Hepatocyte (in vitro differentiated cells): ENCODE data around the gene LRRC39. TPM values are rescaled to one million over a fixed set of nuclear protein-coding genes. Genes with fewer than 3 reads are reported as not detected.
"Not testable (repeated sequence)": the region's sequence is repeated elsewhere in the genome, so short reads cannot be mapped to it uniquely, and the experiment has no call there.

Source experiments
- DNase-seq: peaks from one replicate; pipeline ENCODE4 v3.0.0-alpha.2; 2016; ENCODE audit warnings: low spot score
- H2AFZ ChIP-seq: fragments of 200-600 bp; sonication (generic); 2 replicates; pipeline ENCODE4 v1.6.0; 2016; ENCODE audit warnings: antibody characterized with exemption, mild to moderate bottlenecking
- H3K27ac ChIP-seq: fragments of 200-600 bp; sonication (generic); 2 replicates; pipeline ENCODE4 v1.5.1; 2016; ENCODE audit warnings: mild to moderate bottlenecking
- H3K27me3 ChIP-seq: fragments of 200-600 bp; sonication (generic); 2 replicates; pipeline ENCODE4 v1.6.1; 2016
- H3K36me3 ChIP-seq: fragments of 200-600 bp; sonication (generic); replicated peaks from 2 replicates; pipeline ENCODE4 v1.5.1; 2016; ENCODE audit warnings: low read depth; ENCODE audit not compliant: insufficient read depth
- H3K4me1 ChIP-seq: fragments of 200-600 bp; sonication (generic); 2 replicates; pipeline ENCODE4 v1.5.1; 2016; ENCODE audit warnings: mild to moderate bottlenecking, moderate library complexity; ENCODE audit not compliant: insufficient read depth
- H3K4me2 ChIP-seq: fragments of 200-600 bp; sonication (generic); 2 replicates; pipeline ENCODE4 v1.6.0; 2016
- H3K4me3 ChIP-seq: fragments of 200-600 bp; sonication (generic); 2 replicates; pipeline ENCODE4 v1.5.1; 2016; ENCODE audit warnings: mild to moderate bottlenecking
- H3K79me2 ChIP-seq: fragments of 200-600 bp; sonication (generic); 2 replicates; pipeline ENCODE4 v1.6.0; 2017; ENCODE audit warnings: mild to moderate bottlenecking
- H3K9me2 ChIP-seq: fragments of 200-600 bp; sonication (generic); replicated peaks from 2 replicates; pipeline ENCODE4 v1.6.0; 2017; ENCODE audit warnings: mild to moderate bottlenecking; ENCODE audit not compliant: insufficient read depth
- H3K9me3 ChIP-seq: fragments of 200-600 bp; sonication (generic); 2 replicates; pipeline ENCODE4 v1.5.1; 2016; ENCODE audit warnings: low read depth, mild to moderate bottlenecking
- H4K20me1 ChIP-seq: fragments of 200-600 bp; sonication (generic); 2 replicates; pipeline ENCODE4 v1.6.0; 2016; ENCODE audit warnings: mild to moderate bottlenecking; ENCODE audit not compliant: insufficient read depth, poor library complexity, severe bottlenecking
- EZH2 ChIP-seq: fragments of 200-600 bp; sonication (generic); IDR thresholded peaks from 2 replicates; pipeline ENCODE4 v1.6.1; 2016; ENCODE audit warnings: antibody characterized with exemption, mild to moderate bottlenecking, borderline replicate concordance
- EZH2phosphoT487 ChIP-seq: fragments of 200-600 bp; sonication (generic); IDR thresholded peaks from one replicate; pipeline ENCODE4 v1.6.1; 2018; ENCODE audit warnings: antibody characterized with exemption, mild to moderate bottlenecking, low read depth, moderate library complexity; ENCODE audit not compliant: unreplicated experiment, severe bottlenecking
- WGBS: methylation state at CpG from one replicate; pipeline ENCODE4 v1.1.6; 2016; ENCODE audit warnings: low lambda C conversion rate; ENCODE audit errors: missing lambda C conversion rate; 5-methylcytosine and 5-hydroxymethylcytosine counted together
- polyA plus RNA-seq: library from polyadenylated mRNA; unstranded; fragments of >200 nt; fragmentation: Nextera tagmentation; extraction: Ambion mirVana; gene quantifications from 2 replicates; pipeline ENCODE4 v1.2.1, GENCODE V29; 2016
- total RNA-seq: library from RNA; depleted of rRNA; stranded (reverse); fragments of >200 nt; gene quantifications from 2 replicates; pipeline ENCODE4 v1.2.3, GENCODE V29; 2014
- TF ChIP-seq, protein P1 (sequence below): fragments of 200-600 bp; sonication (generic); IDR thresholded peaks from 2 replicates; pipeline ENCODE4 v1.5.1; 2016; ENCODE audit warnings: antibody characterized with exemption, mild to moderate bottlenecking; ENCODE audit not compliant: poor library complexity

The LRRC39 gene
- total and polyA plus RNA-seq, 2 experiments from 2014 or later = 1.1 to 1.2 TPM

DNA sequence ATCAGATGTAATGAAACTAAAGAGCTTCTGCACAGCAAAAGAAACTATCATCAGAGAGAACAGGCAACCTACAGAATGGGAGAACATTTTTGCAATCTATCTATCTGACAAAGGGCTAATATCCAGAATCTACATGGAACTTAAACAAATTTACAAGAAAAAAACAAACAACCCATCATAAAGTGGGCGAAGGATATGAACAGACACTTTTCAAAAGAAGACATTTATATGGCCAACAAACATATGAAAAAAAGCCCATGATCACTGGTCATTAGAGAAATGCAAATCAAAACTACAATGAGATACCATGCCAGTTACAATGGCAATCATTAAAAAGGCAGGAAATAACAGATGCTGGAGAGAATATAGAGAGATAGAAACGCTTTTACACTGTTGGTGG lies 27.0 kb upstream of the LRRC39 start:
- not testable (repeated sequence) for H3K79me2 ChIP-seq, H4K20me1 ChIP-seq, H3K4me3 ChIP-seq, H3K4me1 ChIP-seq, H2AFZ ChIP-seq, DNase-seq, H3K27ac ChIP-seq, H3K9me2 ChIP-seq, H3K4me2 ChIP-seq, H3K9me3 ChIP-seq, H3K27me3 ChIP-seq
- H3K36me3 ChIP-seq = peaks cover 11% of the 10 kb centered on the region
- WGBS = 96% methylated on average over 2 of the region's 2 CpGs

DNA sequence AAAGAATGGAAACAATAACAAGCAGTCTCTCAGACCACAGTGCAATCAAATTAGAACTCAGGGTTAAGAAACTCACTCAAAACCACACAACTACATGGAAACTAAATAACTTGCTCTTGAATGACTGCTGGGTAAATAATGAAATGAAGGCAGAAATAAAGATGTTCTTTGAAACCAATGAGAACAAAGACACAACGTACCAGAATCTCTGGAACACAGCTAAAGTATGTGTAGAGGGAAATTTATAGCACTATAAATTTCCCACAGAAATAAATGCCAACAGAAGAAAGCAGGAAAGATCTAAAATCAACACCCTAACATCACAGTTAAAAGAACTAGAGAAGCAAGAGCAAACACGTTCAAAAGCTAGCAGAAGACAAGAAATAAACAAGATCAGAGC lies 24.6 kb upstream of the LRRC39 start:
- DNase-seq, H3K27me3 ChIP-seq, H3K9me2 ChIP-seq, H3K9me3 ChIP-seq, H3K4me1 ChIP-seq, H3K4me2 ChIP-seq, H3K27ac ChIP-seq, H4K20me1 ChIP-seq, H2AFZ ChIP-seq, H3K4me3 ChIP-seq, H3K79me2 ChIP-seq: not testable (repeated sequence)
- peaks cover 11% of the 10 kb centered on the region for H3K36me3 ChIP-seq
- WGBS = 73% methylated on average over 2 of the region's 2 CpGs

DNA sequence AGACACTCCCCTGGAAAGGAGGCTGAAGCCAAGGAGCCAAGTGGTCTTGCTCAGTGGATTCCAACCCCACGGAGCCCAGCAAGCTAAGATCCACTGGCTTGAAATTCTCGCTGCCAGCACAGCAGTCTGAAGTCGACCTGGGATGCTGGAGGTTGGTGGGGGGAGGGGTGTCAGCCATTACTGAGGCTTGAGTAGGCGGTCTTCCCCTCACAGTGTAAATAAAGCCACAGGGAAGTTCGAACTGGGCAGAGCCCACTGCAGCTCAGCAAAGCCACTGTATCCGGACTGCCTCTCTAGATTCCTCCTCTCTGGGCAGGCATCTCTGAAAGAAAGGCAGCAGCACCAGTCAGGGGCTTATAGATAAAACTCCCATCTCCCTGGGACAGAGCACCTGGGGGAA lies 22.0 kb upstream of the LRRC39 start:
- not testable (repeated sequence) for H3K79me2 ChIP-seq, H3K9me3 ChIP-seq, H3K36me3 ChIP-seq, H3K4me1 ChIP-seq, H3K4me3 ChIP-seq, H3K27ac ChIP-seq, H3K9me2 ChIP-seq, H3K27me3 ChIP-seq, H3K4me2 ChIP-seq, H2AFZ ChIP-seq, DNase-seq, H4K20me1 ChIP-seq
- 60% methylated on average over 6 of the region's 6 CpGs for WGBS

DNA sequence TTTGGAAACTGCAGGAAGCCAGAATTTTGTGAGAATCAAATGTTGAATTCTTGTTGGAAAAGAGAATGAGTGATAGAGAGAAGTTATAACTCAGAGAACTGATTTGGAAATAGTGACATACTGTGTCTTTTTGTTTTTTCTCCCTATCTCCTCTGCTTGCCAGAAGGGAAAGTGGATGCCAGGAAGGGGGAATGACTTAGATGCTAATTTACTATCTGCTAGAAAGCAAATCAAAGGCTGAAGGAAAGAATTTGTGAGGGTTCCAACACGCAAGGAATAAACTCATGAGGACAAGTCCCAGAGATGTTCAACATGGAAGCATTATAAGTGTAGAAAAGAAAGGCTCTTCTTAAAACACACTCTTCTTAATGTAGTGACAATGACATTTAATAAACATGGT lies 20.5 kb upstream of the LRRC39 start:
- H3K27me3 ChIP-seq = no peaks in the 10 kb centered on the region

DNA sequence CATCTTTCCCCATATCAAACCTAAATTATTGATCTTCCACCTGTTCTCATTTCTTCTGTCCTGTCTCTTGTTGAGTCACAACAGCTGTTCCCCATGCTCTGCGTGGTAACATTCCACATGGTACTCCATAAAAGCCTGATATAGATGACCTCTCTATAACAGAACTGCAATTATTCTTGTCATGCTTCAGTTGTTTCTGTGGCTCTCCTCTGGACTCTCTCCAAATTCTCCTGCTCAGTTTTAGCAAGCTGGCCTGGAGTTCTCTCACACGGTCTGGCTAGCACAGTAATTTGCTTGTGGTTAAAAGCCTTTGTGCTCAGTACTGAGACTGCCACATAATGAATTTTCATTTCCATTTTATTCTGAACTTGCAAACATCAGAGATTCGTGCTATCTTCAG lies 10.6 kb upstream of the LRRC39 start:
- Histone ChIP-seq H3K4me3 (no peak overlapping the region), H3K36me3 (no peaks in the 10 kb centered on the region), H3K4me1 (no peaks in the 10 kb centered on the region), H4K20me1 (no peaks in the 10 kb centered on the region), H3K4me2 (no peak overlapping the region), H2AFZ (no peak overlapping the region), H3K9me2 (no peaks in the 10 kb centered on the region), H3K9me3 (no peaks in the 10 kb centered on the region), H3K27me3 (no peaks in the 10 kb centered on the region), H3K79me2 (no peaks in the 10 kb centered on the region), H3K27ac (no peak overlapping the region)
- 78% methylated on average over 3 of the region's 3 CpGs for WGBS
- no peak for DNase-seq
- TF ChIP-seq EZH2 = no peak
- no peak for TF ChIP-seq EZH2phosphoT487
- TF ChIP-seq, protein P1, sequence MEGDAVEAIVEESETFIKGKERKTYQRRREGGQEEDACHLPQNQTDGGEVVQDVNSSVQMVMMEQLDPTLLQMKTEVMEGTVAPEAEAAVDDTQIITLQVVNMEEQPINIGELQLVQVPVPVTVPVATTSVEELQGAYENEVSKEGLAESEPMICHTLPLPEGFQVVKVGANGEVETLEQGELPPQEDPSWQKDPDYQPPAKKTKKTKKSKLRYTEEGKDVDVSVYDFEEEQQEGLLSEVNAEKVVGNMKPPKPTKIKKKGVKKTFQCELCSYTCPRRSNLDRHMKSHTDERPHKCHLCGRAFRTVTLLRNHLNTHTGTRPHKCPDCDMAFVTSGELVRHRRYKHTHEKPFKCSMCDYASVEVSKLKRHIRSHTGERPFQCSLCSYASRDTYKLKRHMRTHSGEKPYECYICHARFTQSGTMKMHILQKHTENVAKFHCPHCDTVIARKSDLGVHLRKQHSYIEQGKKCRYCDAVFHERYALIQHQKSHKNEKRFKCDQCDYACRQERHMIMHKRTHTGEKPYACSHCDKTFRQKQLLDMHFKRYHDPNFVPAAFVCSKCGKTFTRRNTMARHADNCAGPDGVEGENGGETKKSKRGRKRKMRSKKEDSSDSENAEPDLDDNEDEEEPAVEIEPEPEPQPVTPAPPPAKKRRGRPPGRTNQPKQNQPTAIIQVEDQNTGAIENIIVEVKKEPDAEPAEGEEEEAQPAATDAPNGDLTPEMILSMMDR = no peak

More for the DNA sequence above, 20.5 kb upstream of the LRRC39 start:
- H2AFZ ChIP-seq = no peak overlapping the region
- no peak overlapping the region for H3K27ac ChIP-seq
- no peaks in the 10 kb centered on the region for H3K9me2 ChIP-seq
- H4K20me1 ChIP-seq = no peaks in the 10 kb centered on the region
- H3K9me3 ChIP-seq = no peaks in the 10 kb centered on the region
- H3K4me2 ChIP-seq = no peak overlapping the region
- no peak overlapping the region for H3K4me3 ChIP-seq
- no peaks in the 10 kb centered on the region for H3K79me2 ChIP-seq
- TF ChIP-seq EZH2phosphoT487 = no peak
- TF ChIP-seq, protein P1 = no peak
- TF ChIP-seq EZH2 = no peak
- no peak for DNase-seq
- WGBS = 96% methylated on average over 1 of the region's 1 CpG
- no peaks in the 10 kb centered on the region for H3K4me1 ChIP-seq
- peaks cover 8% of the 10 kb centered on the region for H3K36me3 ChIP-seq
